B cell (primary cell): ENCODE results near the gene MED23.

Experiments
- CTCF ChIP-seq: fragments of 200-600 bp; IDR thresholded peaks from one replicate; pipeline ENCODE4 v1.8.0; 2022; ENCODE audit warnings: antibody characterized with exemption, mild to moderate bottlenecking
- EZH2 ChIP-seq: IDR thresholded peaks from 2 replicates; pipeline ENCODE4 v1.6.1; 2012; ENCODE audit warnings: borderline replicate concordance, low read depth, mild to moderate bottlenecking, moderate library complexity, low read length; ENCODE audit not compliant: insufficient read depth, poor library complexity, severe bottlenecking

GRCh38 chr6:131588643-131589042, 39.4 kb downstream of the MED23 start:
- TF ChIP-seq CTCF (no peak), EZH2 (no peak)
